Left renal cortex interstitium (tissue), 4 donors: ENCODE data around the gene TEX53. TPM values are rescaled to one million over a fixed set of nuclear protein-coding genes. Genes with fewer than 3 reads are reported as not detected.
A peak's percentile ranks its signal among the peaks of the same experiment; 100 is the strongest.

Experiments
- DNase-seq, 4 donors: peaks; one replicate each; pipeline ENCODE4 v3.0.0-alpha.2; 2013; ENCODE audit warnings: low read depth in 4 of 4, low spot score in 2 of 4, missing footprints in 1 of 4
- polyA plus RNA-seq, 4 donors: library from polyadenylated mRNA; unstranded; fragments of 120-200 nt; gene quantifications; one replicate each; pipeline ENCODE4 v1.2.1, GENCODE V29; 2013; ENCODE audit not compliant: insufficient read length in 4 of 4

The TEX53 gene
- polyA plus RNA-seq, 4 donors, result not detected

GRCh38 chr9:114680259-114681001, 22.8 kb upstream of the TEX53 start:
- DNase-seq, result no peak

GRCh38 chr9:114678795-114679194, 21.2 kb upstream of the TEX53 start:
- no peak for DNase-seq

GRCh38 chr9:114678130-114678529, 20.5 kb upstream of the TEX53 start:
- no peak for DNase-seq

- peak in 1 of 4 donors; percentile 33 for DNase-seq
Observed at GRCh38 chr9:114677418-114677817, 19.8 kb upstream of the TEX53 start.

GRCh38 chr9:114676901-114677300, 19.3 kb upstream of the TEX53 start:
- DNase-seq, result no peak

GRCh38 chr9:114674798-114675540, 17.4 kb upstream of the TEX53 start:
- no peak for DNase-seq

- DNase-seq, result no peak
Observed at GRCh38 chr9:114674076-114674797, 16.6 kb upstream of the TEX53 start.

- DNase-seq, result no peak
Observed at GRCh38 chr9:114671605-114672004, 14.0 kb upstream of the TEX53 start.

- no peak for DNase-seq
Observed at GRCh38 chr9:114669961-114670360, 12.4 kb upstream of the TEX53 start.

- no peak for DNase-seq
Observed at GRCh38 chr9:114668146-114668545, 10.5 kb upstream of the TEX53 start.

- no peak for DNase-seq
Observed at GRCh38 chr9:114666851-114667250, 9.2 kb upstream of the TEX53 start.

GRCh38 chr9:114666401-114666800, 8.8 kb upstream of the TEX53 start:
- DNase-seq, result no peak

- no peak for DNase-seq
Observed at GRCh38 chr9:114664181-114664580, 6.6 kb upstream of the TEX53 start.

- DNase-seq, result no peak
Observed at GRCh38 chr9:114662081-114662989, 4.7 kb upstream of the TEX53 start.

- no peak for DNase-seq
Observed at GRCh38 chr9:114656301-114656700, 1.3 kb downstream of the TEX53 start.

GRCh38 chr9:114655689-114656088, 1.9 kb downstream of the TEX53 start:
- no peak for DNase-seq

GRCh38 chr9:114653556-114654159, 3.9 kb downstream of the TEX53 start:
- DNase-seq, result peak; percentile 31 to 68 (median 48)

GRCh38 chr9:114652776-114653555, 4.6 kb downstream of the TEX53 start:
- no peak for DNase-seq

- DNase-seq, result no peak
Observed at GRCh38 chr9:114643896-114644295, 13.7 kb downstream of the TEX53 start.
